ENCODE results near the gene NUP98.

The NUP98 gene

DNA sequence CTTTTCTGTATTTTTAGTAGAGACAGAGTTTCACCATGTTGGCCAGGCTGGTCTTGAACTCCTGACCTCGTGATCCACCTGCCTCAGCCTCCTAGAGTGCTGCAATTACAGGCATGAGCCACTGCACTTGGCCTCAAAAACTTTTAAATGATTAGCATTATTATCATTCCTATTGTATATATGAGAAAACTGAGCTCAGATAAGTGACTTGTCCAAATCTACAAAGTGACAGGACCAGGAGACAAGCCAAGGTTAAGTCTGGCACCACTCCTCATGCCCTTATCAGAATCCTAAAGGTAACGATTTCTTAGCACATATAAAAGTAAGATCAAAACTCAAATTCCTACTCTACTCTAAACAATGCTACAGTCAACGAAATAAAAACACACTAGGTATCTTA lies 94.0 kb downstream of the NUP98 start:
- Mint-ChIP-seq H3K36me3 (ENCODE audit: low read depth) (peaks cover 78% of the 10 kb centered on the region), H3K9me3 (no peaks in the 10 kb centered on the region), H3K4me3 (no peak overlapping the region), H3K27ac (no peak overlapping the region), H3K4me1 (no peaks in the 10 kb centered on the region), H3K27me3 (ENCODE audit: low read depth) (no peaks in the 10 kb centered on the region)
- TF ChIP-seq CTCF (IDR thresholded peaks at IDR 0.05; ENCODE audit: unreplicated experiment in 3 of 3) = no peak

- H3K4me3 Mint-ChIP-seq = no peak overlapping the region
- H3K27ac Mint-ChIP-seq = no peak overlapping the region
- no peak for TF ChIP-seq CTCF (IDR thresholded peaks at IDR 0.05; ENCODE audit: unreplicated experiment in 3 of 3)
- H3K27me3 Mint-ChIP-seq (ENCODE audit: low read depth) = no peaks in the 10 kb centered on the region
- H3K36me3 Mint-ChIP-seq (ENCODE audit: low read depth) = peaks cover 72% of the 10 kb centered on the region
- H3K4me1 Mint-ChIP-seq = no peaks in the 10 kb centered on the region
- H3K9me3 Mint-ChIP-seq = no peaks in the 10 kb centered on the region
Measured at GRCh38 chr11:3700910-3701309, 96.4 kb downstream of the NUP98 start.

DNA sequence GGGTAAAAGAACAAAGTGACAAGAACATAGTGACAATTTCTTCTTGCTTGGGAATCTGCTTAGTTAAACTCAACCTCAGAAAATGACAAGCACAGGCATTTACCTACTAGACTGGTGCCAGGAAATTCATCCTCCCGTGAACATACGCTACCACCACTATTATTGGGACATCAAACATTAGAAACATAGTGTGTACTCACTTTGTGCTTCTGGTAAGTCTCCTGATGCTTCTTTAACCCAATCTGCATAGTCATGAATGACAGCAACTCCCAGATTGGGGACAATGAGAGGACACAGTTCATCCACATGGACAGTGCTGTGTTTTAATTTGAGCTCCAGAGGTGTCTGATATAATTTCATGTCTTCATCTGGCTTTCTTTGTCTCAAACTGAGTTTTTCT lies 96.9 kb downstream of the NUP98 start:
- no peak overlapping the region for H3K4me3 Mint-ChIP-seq

DNA sequence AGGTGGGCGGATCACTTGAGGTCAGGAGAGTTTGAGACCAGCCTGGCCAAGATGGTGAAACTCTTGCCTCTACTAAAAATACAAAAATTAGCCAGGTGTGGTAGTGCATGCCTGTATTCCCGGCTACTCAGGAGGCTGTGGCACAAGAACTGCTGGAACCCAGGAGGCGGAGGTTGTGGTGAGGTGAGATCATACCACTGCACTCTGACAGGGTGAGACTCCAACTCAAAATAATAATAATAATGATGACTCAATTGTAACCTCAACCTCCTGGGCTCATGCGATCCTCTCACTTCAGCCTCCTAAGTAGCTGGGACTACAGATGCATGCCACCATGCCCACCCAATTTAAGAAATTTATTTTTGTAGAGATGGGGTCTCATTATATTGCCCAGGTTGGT lies 110.6 kb downstream of the NUP98 start:
- Mint-ChIP-seq H3K27me3 (ENCODE audit: low read depth) (no peaks in the 10 kb centered on the region), H3K4me3 (no peak overlapping the region), H3K9me3 (no peaks in the 10 kb centered on the region), H3K27ac (no peak overlapping the region), H3K36me3 (ENCODE audit: low read depth) (peaks cover 64% of the 10 kb centered on the region), H3K4me1 (no peaks in the 10 kb centered on the region)
- TF ChIP-seq CTCF (IDR thresholded peaks at IDR 0.05; ENCODE audit: unreplicated experiment in 3 of 3) = no peak

More for the DNA sequence above, 96.9 kb downstream of the NUP98 start:
- Mint-ChIP-seq H3K36me3 (ENCODE audit: low read depth) (peaks cover 72% of the 10 kb centered on the region), H3K27me3 (ENCODE audit: low read depth) (no peaks in the 10 kb centered on the region), H3K4me1 (no peaks in the 10 kb centered on the region), H3K27ac (no peak overlapping the region), H3K9me3 (no peaks in the 10 kb centered on the region)
- no peak for TF ChIP-seq CTCF (IDR thresholded peaks at IDR 0.05; ENCODE audit: unreplicated experiment in 3 of 3)

DNA sequence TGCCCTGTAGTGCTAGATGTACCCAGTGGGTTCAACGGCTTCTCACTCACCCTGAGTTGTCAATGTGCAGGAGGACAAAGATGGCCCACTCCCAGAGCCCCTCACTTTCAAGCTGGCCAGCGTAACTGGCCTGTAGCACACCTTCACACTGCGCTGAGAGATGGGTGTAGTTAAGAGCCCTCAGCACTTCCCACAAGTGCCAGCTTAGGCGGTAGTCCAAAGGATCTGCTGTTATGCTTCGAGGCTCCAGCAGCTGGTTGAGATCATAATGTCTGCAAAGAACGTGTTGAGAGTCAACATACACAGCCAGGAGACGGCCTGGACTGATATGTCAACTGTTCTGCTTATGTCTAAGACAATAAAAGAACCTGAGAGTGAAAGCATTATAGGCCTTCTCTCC lies 111.4 kb downstream of the NUP98 start:
- Mint-ChIP-seq H3K4me3 (no peak overlapping the region), H3K36me3 (ENCODE audit: low read depth) (peaks cover 68% of the 10 kb centered on the region), H3K4me1 (no peaks in the 10 kb centered on the region), H3K9me3 (no peaks in the 10 kb centered on the region), H3K27me3 (ENCODE audit: low read depth) (no peaks in the 10 kb centered on the region), H3K27ac (no peak overlapping the region)
- no peak for TF ChIP-seq CTCF (IDR thresholded peaks at IDR 0.05; ENCODE audit: unreplicated experiment in 3 of 3)

DNA sequence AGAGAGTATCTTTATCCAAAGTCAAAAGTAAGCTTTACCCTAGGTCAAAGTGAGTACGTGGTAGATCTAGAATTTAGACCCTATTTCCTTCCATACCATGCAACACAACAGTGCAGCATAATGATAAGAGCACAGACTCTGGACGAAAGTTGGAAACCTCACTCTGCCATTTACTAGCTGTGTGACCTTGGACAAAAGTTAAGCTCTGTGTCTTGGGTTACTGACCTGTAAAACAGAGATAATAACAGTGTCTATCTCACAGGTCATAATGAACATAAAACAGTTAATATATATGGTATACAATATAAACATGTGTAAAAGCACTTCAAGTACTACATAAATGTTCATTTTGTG lies 112.6 kb downstream of the NUP98 start:
- Mint-ChIP-seq H3K9me3 (no peaks in the 10 kb centered on the region), H3K36me3 (ENCODE audit: low read depth) (peaks cover 72% of the 10 kb centered on the region), H3K27ac (no peak overlapping the region), H3K4me1 (no peaks in the 10 kb centered on the region), H3K27me3 (ENCODE audit: low read depth) (no peaks in the 10 kb centered on the region), H3K4me3 (no peak overlapping the region)
- TF ChIP-seq CTCF (IDR thresholded peaks at IDR 0.05; ENCODE audit: unreplicated experiment in 3 of 3) = no peak

Data from nephron (organoid).